Ovary (tissue), 9 donors: ENCODE data around the gene CNPPD1. TPM values are rescaled to one million over a fixed set of nuclear protein-coding genes. Genes with fewer than 3 reads are reported as not detected.

Experiments
- DNase-seq, 5 donors: peaks; one replicate each; pipeline ENCODE4 v3.0.0-alpha.2; 2019 to 2020
- H3K27ac ChIP-seq, 2 donors: fragments of 200-600 bp; one replicate each; pipeline versions ENCODE4 v1.5.1 to v1.8.0; 2019 to 2022
- H3K27me3 ChIP-seq: fragments of 200-600 bp; one replicate; pipeline ENCODE4 v1.8.0; 2022
- H3K36me3 ChIP-seq: fragments of 200-600 bp; sonication (generic); one replicate; pipeline ENCODE4 v1.5.1; 2019
- H3K4me1 ChIP-seq: one replicate; pipeline ENCODE4 v1.8.1; 2013; ENCODE audit warnings: mild to moderate bottlenecking, moderate library complexity; ENCODE audit not compliant: insufficient read depth
- H3K4me3 ChIP-seq: fragments of 200-600 bp; sonication (generic); one replicate; pipeline ENCODE4 v1.5.1; 2017
- H3K9me3 ChIP-seq, 2 donors: fragments of 200-600 bp in 1 of 2; sonication (generic) in 1 of 2; one replicate each; pipeline versions ENCODE4 v1.5.1 to v1.8.1; 2013 to 2019; ENCODE audit warnings: mild to moderate bottlenecking in 1 of 2, moderate library complexity in 1 of 2
- EP300 ChIP-seq: sonication (generic); formaldehyde crosslinking; IDR thresholded peaks from one replicate; pipeline ENCODE4 v1.6.1; 2017; ENCODE audit warnings: antibody characterized with exemption
- POLR2A ChIP-seq: fragments of 450-650 bp; IDR thresholded peaks from one replicate; pipeline ENCODE4 v1.6.1; 2017; ENCODE audit warnings: antibody characterized with exemption, mild to moderate bottlenecking, moderate library complexity
- WGBS, 3 donors: extraction: QIAGEN DNeasy Blood & Tissue Kit in 1 of 3; methylation state at CpG; one replicate each; pipeline versions ENCODE4 v1.1.5 to v1.1.7; 2013 to 2017; 5-methylcytosine and 5-hydroxymethylcytosine counted together
- intact Hi-C, 4 donors: fragments of 100-400 bp; cut with DNase I; formaldehyde crosslinking; loops; one replicate each; pipeline versions ENCODE4 v1.11.0 to v1.15.1; 2022 to 2023
- polyA plus RNA-seq, 2 donors: library from polyadenylated mRNA; stranded (reverse); fragments of 200-250 nt in 1 of 2; fragments of 350-450 nt in 1 of 2; fragmentation: Illumina TruSeq in 1 of 2; extraction: RNeasy Lipid Tissue Mini Kit (QIAGEN cat#74804) in 1 of 2; gene quantifications; one replicate each; pipeline ENCODE4 v1.2.3, GENCODE V29; 2013 to 2014
- total RNA-seq, 7 donors: library from RNA; depleted of rRNA in 2 of 7; stranded (reverse); fragments of >200 nt in 2 of 7; fragmentation: NEBNext Ultra II Directional in 3 of 7; extraction: Animal tissue kit (Norgen Biotek cat#: 25700) in 3 of 7; gene quantifications; one replicate each; pipeline versions ENCODE4 v1.1.0 to v1.2.4, GENCODE V29; 2016 to 2023
- TF ChIP-seq, protein P1 (sequence below), 3 donors: fragments of 450-650 bp in 2 of 3; fragments of 200-600 bp in 1 of 3; IDR thresholded peaks; one replicate each; pipeline versions ENCODE4 v1.5.1 to v1.8.0; 2016 to 2022; ENCODE audit warnings: antibody characterized with exemption in 3 of 3, mild to moderate bottlenecking in 1 of 3
- donor health status: DM: no; HTN: no; CAD: no; lungs with moderate emphysema.
- donor health status: DM: no; HTN: no; CAD: no.
- donor health status: Bipolar disorder and iron deficiency.
- donor health status: DM: yes; HTN: yes; CAD: no.
- donor health status: DM: no; HTN: no; CAD: no.
- donor health status: DM: yes; HTN: yes; CAD: no.

CNPPD1 gene
- total and polyA plus RNA-seq, 9 donors: 27.1 to 68.2 (median 55.4) TPM

- no peak for TF ChIP-seq POLR2A
- TF ChIP-seq EP300: no peak
- TF ChIP-seq, protein P1, sequence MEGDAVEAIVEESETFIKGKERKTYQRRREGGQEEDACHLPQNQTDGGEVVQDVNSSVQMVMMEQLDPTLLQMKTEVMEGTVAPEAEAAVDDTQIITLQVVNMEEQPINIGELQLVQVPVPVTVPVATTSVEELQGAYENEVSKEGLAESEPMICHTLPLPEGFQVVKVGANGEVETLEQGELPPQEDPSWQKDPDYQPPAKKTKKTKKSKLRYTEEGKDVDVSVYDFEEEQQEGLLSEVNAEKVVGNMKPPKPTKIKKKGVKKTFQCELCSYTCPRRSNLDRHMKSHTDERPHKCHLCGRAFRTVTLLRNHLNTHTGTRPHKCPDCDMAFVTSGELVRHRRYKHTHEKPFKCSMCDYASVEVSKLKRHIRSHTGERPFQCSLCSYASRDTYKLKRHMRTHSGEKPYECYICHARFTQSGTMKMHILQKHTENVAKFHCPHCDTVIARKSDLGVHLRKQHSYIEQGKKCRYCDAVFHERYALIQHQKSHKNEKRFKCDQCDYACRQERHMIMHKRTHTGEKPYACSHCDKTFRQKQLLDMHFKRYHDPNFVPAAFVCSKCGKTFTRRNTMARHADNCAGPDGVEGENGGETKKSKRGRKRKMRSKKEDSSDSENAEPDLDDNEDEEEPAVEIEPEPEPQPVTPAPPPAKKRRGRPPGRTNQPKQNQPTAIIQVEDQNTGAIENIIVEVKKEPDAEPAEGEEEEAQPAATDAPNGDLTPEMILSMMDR (IDR thresholded peaks at IDR 0.05): no peak
- Histone ChIP-seq H3K4me3 (no peak overlapping the region), H3K4me1 (peaks cover 13% of the 10 kb centered on the region), H3K27me3 (no peaks in the 10 kb centered on the region), H3K27ac (no peak overlapping the region), H3K36me3 (no peaks in the 10 kb centered on the region), H3K9me3 (no peaks in the 10 kb centered on the region)
- WGBS, 3 donors: 68 to 80% (median 74%) methylated on average over 1 of the region's 1 CpG
- intact Hi-C loops: no loop called here
- no peak for DNase-seq
These were observed 50.8 kb downstream of the CNPPD1 start for GRCh38 chr2:219125886-219126270.

DNA sequence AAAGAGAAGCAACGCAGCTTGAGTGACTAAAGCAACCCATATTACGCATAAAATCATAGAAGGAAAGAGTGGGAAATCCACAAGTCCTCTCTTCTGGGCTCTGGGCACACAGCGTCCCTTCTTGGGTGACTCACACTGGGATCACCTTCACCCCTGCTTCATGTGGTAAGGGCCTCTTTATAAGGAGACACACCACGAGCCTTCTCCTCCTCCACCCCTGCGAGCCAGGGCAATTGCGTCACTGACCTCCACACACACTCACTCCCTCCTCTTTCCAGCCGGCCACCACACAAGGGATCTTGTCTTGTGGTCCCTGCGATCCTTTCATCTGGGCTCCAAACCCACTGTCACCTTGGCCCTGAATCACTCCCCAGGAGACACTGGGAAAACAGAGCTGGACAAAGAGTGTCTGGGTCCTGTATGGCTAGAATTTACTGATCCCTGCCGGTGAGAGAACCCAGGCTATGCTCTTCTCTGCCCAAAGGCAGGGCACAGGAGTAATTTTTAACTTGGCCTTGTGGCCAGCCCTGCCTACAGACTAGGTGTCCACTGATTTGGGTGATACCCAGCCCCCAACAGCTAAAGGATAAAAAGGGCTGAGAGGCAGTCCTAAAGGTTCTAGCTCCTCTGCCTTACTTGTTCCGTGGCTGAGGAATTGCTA is 51.4 kb downstream of the CNPPD1 start:
- 74 to 83% (median 79%) methylated on average over 10 of the region's 10 CpGs for WGBS, 3 donors
- Histone ChIP-seq H3K4me3 (no peak overlapping the region), H3K4me1 (peaks cover 13% of the 10 kb centered on the region), H3K27me3 (no peaks in the 10 kb centered on the region), H3K27ac (no peak overlapping the region), H3K36me3 (no peaks in the 10 kb centered on the region), H3K9me3 (no peaks in the 10 kb centered on the region)
- DNase-seq: peak in 4 of 5 donors; percentile 38 to 65 (median 55)
- intact Hi-C loops: no loop called here
- TF ChIP-seq POLR2A (no peak), EP300 (no peak)
- TF ChIP-seq, protein P1 (IDR thresholded peaks at IDR 0.05): no peak

DNA sequence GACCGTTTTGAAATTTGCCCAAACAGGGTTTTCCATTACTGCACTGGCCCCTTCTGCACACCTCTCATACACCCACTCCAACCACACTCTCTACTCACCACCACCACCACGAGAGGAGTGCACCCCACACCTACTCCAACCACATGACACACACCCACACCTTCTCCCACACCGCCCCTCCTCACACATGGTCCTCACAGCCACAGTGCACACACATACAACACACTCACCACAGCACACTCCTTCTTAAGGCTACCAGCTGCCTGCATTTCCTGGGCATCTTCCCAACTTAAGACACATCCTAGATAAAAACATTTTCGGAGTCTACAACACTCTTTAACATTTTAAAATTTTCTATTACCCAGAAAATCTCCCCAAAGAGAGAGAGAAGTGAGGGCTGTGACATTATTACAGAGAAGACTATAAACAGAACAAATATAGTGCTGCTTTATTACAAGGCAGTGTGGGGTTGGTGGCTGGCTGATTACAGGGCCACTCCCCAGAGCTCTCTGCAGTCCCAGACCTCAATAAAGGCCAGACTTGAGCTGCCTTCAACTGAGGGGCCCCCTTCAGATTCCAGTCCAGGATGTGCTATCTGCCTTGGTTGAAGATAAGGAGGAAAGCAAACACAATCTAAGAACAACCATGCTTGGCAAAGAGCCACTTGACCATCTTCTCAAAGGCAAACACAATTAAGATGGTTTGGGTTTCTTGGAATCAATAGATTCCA is 52.2 kb downstream of the CNPPD1 start:
- peak in 3 of 5 donors; percentile 24 to 37 (median 25) for DNase-seq
- intact Hi-C loops: no loop called here
- WGBS, 3 donors: 20 to 34% (median 20%) methylated on average over 4 of the region's 4 CpGs
- peaks cover 13% of the 10 kb centered on the region for H3K4me1 ChIP-seq
- no peaks in the 10 kb centered on the region for H3K36me3 ChIP-seq
- H3K4me3 ChIP-seq: no peak overlapping the region
- TF ChIP-seq, protein P1 (IDR thresholded peaks at IDR 0.05): no peak
- TF ChIP-seq POLR2A (no peak), EP300 (no peak)
- no peaks in the 10 kb centered on the region for H3K27me3 ChIP-seq
- H3K9me3 ChIP-seq: no peaks in the 10 kb centered on the region
- no peak overlapping the region for H3K27ac ChIP-seq

DNA sequence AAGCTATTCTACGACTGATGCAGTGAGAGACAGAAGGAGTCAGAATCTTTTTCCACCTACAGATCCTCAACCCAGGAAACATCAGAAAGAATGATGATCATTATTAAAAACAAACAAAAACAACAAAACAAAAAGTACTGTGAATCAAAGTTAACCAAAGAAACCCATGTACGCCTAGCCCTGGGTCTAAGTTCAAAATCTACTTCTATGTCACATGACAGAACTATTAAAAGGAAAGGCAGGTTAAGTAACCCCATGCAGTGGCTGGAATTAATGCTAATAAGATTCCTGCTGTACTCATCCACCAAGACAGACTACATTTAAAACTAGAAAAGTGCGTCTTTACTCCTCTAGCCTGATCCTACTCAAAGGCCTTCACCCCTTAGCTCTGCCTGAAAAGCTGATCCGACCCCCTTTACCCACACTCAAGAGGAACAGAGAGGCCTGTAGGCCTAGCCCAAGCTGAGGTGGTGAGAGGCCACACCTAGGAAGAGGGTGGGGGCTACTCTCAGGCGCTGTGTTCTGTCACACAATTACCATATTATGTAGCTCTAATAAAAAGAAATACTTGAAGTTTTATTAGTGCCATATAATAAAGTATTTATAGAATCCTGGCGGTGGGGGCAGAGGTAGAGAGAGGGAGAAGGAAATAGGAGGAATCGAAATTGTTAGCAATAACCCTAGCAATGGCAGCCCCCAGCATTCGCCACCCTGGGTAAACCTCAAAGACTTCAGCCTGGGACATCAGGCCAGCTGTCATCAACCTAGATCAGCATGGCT is 53.2 kb downstream of the CNPPD1 start:
- intact Hi-C loops: no loop called here
- WGBS, 3 donors: 94 to 95% (median 95%) methylated on average over 8 of the region's 8 CpGs
- no peak overlapping the region for H3K4me3 ChIP-seq
- H3K27me3 ChIP-seq: no peaks in the 10 kb centered on the region
- no peak overlapping the region for H3K27ac ChIP-seq
- no peaks in the 10 kb centered on the region for H3K9me3 ChIP-seq
- H3K36me3 ChIP-seq: no peaks in the 10 kb centered on the region
- H3K4me1 ChIP-seq: peaks cover 11% of the 10 kb centered on the region
- TF ChIP-seq, protein P1 (IDR thresholded peaks at IDR 0.05): no peak
- no peak for TF ChIP-seq EP300
- TF ChIP-seq POLR2A: no peak
- DNase-seq: no peak
